Activated CD8-positive, alpha-beta memory T cell treated with anti-CD3 and anti-CD28 coated beads for 48 hours (primary cell): ENCODE data around the gene VAT1L.

ENCODE experiments used
- DNase-seq, 3 experiments: peaks; one replicate each; pipeline ENCODE4 v3.0.0-alpha.2; 2020; ENCODE audit warnings: low read depth in 2 of 3, low spot score in 2 of 3

The VAT1L gene, protein sequence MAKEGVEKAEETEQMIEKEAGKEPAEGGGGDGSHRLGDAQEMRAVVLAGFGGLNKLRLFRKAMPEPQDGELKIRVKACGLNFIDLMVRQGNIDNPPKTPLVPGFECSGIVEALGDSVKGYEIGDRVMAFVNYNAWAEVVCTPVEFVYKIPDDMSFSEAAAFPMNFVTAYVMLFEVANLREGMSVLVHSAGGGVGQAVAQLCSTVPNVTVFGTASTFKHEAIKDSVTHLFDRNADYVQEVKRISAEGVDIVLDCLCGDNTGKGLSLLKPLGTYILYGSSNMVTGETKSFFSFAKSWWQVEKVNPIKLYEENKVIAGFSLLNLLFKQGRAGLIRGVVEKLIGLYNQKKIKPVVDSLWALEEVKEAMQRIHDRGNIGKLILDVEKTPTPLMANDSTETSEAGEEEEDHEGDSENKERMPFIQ

DNA sequence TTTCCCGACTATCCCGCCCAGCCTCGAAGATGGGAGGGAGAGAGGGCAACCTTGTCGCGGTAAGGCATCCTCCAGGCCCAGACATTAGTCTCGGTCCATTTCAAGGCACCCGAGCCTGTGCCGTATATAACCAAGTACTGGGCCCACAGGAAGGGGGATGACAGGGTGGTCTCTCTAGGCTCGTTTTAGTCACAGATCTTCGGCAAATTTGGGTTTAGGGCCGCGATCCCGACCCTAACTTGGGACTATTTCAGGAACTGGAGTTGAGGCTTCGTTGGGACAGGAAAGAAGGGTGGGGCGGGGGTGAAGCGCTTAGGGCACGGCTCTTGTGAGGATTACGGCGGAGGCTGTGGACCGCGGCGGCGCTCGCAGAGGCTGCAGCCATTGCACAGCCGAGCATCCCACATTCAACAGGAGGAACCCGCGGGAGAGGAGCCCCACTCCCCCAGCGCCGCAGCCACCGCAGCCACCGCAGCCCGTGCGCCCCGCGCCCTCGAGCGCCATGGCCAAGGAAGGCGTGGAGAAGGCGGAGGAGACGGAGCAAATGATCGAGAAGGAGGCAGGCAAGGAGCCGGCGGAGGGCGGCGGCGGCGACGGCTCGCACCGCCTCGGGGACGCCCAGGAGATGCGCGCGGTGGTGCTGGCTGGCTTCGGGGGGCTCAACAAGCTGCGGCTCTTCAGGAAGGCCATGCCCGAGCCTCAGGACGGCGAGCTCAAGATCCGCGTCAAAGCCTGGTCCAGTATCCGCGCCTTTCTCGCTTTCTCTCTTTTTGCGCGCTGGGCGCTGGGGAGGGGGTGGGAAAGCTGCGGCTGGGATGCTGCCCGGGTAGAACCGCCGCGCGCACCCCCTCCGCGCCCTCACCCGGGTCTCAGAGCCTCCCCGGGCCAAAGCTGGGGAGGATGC, at the start of gene VAT1L:
Gene VAT1L, plus strand, starts transcription at position 384 of the 904 bp plus-strand sequence. Its CDS starts 119 bp downstream, at position 503.
- peak in 1 of 3 experiments; percentile 6 for DNase-seq

DNA sequence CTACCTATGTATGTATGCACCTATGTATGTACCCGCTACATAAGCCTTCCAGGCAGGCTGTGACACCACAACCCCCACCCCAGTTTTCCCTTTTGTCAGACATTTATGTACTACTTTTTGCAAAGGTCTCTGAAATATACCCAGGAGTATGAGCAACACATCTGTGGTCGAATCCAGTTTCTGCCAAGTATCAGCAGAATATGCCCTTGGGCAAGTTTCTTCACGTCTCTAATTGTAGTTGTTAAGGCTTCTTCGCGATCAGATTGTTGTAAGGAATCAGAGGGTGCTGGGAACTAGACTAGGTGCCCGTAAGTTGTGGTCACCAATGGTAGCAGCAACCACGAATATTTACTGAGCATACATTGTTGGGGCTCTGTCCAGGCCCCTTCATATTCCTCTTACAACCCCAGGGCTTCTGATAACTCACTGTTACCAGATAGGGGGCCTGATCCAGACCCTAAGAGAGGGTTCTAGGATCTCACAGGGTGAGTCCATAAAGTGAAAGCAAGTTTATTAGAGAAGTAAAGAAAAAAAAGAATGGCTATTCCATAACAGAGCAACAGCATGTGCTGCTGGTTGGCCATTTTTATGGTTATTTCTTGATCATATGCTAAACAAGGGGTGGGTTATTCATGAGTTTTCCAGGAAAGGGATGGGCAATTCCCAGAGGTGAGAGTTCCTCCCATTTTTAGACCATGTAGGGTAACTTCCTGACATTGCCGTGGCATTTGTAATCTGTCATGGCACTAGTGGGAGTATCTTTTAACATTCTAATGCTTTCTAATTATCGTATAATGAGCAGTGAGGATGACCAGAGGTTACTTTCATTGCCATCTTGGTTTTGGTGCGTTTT, 49.4 kb upstream of the VAT1L start:
- DNase-seq = no peak

DNA sequence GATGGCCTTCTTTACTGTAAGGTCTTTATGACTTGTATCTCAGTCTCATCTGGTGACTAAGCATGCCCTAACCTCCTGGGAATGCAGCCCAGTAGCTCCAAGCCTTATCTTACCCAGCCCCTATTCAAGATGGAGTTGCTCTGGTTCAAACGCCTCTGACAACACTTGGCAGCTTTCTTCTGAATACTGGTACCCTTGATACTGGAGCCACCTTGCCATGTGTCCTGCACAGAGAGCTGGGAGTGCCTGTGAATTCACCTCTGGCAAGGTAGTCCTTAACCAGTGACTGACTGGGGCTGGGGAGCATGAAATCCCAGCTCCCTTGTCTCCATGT, 48.8 kb upstream of the VAT1L start:
- DNase-seq = no peak

DNA sequence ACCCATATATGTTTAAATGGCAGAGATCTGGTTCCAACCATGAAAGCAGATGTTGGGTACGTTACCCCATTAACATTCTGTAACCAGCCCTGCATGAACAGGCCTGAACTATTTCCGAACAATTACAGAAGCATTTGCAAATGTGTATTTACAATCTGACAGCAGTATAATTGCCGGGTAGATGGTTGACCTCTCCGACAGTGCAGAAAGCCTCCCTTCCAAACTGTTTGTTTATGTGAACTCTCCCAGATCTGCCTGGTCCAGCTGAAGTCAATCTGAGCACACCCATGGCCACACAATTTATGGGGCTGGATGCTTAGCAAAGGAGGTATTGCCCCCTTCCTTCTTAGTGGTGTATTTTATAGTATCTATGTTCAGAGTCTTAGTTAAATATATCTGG, 44.2 kb upstream of the VAT1L start:
- DNase-seq = no peak

DNA sequence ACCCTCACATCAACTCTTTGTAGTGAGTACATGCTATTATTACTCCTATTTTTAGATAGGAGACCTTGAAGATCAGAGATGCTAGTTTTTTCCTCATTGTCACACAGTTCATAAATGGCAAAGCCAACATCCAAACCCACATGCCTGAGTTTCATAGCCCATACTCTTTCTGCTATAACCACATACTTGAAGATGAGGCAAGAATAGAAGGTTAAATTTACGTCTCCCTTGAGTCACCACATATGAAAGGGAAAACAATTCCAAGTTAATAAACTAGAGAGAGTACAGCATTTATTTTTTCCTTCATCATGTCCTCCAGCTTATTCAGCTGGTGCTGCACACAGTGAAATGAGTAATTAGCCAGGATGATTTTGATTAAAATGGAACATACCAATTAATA, 42.4 kb upstream of the VAT1L start:
- no peak for DNase-seq

DNA sequence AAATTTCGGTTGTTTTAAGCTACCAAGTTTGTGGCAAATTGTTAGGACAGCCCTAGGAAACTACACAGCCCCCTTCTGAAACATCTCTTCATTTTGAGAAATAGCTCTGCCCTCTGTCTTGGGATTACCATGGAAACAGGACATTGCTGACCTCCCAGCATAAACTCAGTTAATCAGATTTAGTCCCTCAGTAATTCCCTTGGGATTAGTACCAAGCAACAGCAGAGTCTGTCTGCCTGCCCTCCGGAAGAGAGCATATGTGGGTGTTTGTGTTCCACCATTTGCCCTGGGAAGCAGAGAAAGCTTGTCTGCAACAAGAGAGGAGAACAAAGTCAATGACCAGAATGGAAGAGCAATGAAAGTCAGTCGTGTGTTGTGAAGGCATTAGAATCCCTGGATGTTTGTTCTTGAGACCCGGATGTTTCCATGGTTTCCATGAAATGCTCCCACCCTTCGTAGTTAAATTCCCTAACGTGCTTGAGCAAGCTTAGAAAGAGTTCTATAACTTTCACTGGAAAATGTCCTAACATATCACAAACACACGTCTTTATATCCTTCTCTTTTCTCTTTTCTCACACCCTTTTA, 39.9 kb upstream of the VAT1L start:
- no peak for DNase-seq

DNA sequence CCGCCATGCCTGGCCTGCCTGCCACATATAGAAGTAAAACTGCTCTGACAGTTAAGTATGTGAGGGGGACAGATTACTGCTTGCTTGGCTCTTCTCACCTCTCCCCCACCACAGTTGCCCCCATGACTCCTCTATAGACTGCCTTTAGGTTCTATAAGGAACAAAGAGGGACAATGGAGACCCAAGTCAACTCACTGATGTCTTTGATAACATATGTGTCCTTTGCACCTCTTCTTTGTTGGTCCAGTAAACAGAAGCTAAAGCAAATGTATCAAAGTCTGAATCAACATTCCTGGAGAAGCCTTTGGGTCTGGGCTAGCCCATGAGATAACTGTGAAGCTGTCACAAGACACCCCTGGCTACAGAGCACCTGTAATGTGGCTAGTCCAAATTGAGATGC, 38.9 kb upstream of the VAT1L start:
- no peak for DNase-seq

DNA sequence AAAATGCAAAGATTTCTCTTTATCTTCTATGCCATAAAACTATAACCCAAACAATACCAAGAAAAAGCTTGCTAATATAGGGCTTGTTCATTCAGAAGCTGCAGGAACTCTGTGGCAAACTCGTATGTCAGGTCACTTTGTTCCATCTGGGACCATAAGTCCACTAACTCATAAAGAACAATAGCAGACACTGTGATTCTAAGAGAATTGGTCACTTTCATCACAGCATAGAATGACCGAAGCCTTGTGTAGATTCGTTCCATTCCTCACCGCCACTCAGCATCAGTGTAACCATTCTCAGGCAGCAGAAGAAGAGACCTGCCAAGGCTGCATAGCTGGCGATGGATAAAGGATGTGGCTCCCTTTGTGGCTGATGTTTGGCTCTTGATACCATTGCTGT, 30.3 kb upstream of the VAT1L start:
- no peak for DNase-seq

DNA sequence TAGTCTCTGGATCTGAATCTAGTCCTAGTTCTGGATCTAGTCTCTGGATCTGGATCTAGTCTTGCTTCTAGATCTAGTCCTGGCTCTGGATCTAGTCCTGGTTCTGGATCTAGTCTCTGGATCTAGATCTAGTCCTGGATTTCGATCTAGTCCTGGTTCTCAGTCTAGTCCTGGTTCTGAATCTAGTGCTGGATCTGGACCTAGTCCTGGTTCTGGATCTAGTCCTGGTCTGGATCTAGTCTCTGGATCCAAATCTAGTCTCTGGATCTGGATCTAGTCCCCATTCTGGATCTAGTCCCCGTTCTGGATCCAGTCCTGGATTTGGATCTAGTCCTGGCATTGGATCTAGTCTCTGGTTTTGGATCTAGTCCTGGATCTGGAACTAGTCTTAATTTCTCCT, 29.9 kb upstream of the VAT1L start:
- no peak for DNase-seq

DNA sequence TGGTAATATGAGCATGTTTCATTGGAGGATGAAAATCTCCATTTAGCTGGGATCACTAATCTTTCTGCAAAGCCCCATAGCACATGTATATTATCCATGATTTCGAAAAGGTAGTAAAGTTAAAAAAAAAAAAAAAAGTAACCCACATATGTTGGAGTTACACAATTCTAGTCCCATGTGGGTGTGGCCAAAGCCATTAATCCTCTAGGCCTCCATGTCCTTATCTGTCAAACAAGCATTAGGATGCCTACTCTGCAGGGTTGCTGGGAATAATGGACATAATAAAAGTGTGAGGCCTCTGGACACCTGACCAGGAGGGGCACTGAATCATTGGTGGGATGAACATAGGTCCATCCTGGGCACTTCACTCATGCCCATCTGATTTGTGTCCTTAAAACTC, 29.2 kb upstream of the VAT1L start:
- no peak for DNase-seq

DNA sequence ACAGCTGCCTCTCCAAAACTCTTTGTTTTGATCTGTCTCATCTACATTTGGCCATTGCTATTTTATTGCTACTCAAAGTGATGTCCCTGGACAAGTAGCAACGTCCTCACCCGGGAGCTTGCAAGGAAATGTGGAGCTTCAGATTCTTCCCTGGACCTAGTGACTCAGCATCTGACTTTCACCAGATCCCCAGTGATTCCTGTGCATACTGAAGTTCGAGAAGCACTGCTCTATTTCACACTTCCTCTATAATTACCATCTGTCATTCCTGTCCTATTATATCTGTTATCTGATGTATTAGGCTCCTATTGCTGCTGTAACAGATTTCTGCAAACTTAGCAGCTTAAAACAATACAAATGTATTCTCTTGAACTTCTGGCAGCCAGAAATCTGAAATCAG, 28.5 kb upstream of the VAT1L start:
- no peak for DNase-seq

DNA sequence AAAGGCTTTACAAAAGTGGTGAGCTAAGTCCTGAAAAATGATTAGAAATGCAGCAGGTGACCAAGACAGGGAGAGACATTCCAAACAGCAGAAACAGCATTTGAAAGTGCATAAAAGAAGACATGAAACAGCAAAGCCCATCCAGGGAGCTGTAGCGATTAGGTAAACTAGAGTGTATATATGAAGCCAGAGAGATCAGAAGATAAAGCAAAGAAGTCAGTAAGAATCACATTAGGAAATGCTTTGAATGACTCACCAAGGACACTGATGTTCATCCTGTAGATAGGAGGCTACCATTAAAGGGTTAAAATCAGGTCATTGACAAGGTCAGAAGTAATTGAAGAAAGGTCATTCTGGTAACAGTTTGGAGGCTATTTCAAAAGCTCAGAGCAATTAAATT, 27.6 kb upstream of the VAT1L start:
- DNase-seq = no peak

DNA sequence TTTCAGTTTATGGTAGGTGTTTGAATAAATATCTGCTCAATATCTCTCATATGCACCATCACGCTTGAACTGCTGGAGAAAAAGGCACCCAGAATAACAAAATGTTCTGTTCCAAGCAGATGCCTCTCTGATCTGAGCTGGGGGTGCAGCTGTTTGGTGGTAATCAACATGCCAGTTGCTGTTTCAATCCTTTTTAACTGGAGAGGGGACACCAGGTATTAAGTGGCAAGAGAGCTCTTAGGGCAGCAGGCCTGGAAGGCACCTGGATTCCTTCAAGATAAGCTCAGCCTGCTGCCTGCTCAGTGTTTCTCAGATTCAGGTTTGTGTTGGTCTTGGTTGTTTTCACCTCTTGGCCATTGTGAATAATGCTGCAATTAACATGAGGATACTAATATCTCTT, 27.2 kb upstream of the VAT1L start:
- no peak for DNase-seq

DNA sequence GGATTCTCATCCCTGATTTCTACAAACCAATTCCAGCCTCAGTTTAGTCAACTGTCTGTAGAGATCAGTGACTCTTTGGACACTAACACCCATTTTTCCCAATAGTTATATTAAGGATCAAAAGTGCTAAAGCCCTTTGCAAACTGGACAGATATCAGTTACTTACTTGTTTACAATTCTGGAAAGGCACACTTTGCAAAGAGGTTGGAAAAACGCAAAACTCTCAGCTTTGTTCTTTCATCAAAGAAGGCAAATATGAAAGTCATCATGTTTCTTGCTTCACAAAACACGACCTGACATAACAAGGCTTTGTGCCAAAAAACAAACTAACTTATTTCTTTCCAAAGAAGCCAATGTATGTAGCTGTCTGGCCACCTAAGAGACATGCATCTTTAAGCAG, 26.1 kb upstream of the VAT1L start:
- DNase-seq = no peak

DNA sequence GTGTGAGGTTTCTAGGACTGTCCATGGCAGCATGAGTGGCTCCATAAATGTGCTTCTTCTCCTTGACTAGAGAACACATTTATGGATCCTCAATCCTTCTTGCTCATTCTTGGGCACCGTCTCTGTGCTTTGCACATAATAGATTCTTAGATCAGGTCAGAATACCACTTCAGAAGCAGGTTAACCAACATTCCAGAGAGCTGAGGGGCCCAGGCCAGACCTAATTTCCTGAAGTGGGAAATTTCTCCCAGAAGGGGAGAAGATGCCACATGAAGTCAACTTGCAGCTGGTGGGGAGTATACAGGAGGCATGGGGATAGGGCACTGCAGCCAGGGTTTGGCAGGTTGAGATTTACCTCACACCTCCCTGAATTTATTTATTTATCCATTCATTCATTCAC, 24.4 kb upstream of the VAT1L start:
- no peak for DNase-seq

DNA sequence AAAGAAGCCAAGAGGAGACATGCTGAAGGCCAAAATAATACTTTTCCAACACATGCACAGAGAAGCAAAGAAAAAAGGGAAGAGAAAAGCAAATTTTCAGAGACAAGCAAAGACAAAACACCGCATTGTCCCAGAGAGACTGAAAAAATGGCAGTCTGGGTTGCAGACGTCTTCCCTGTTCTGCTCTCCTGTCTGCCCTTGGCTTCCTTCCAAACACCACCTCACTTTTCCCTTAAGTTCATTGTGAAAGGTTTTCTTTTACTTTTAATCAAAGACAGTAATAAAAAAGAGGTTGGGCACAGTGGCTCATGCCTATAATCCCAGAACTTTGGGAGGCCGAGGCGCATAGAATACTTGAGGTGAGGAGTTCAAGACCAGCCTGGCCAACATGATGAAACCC, 21.2 kb upstream of the VAT1L start:
- no peak for DNase-seq

DNA sequence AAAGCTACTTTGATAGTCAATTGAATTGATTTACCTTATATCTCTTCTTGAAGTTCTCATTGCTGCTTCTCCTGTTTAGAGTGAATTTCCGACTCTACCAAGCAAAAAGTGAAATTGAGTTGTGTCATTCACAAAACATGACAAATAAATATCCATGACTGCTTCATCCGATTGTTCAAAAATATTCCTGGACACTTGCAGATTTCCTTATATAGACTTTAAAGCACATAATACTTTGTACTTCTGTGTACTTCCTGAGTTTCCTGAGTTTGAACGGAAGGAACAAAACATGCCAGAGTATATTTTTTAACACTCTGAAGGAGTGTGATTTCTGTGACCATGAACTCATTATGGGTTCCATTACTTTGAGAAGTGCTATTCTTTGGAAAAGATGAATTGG, 20.5 kb upstream of the VAT1L start:
- DNase-seq = no peak

DNA sequence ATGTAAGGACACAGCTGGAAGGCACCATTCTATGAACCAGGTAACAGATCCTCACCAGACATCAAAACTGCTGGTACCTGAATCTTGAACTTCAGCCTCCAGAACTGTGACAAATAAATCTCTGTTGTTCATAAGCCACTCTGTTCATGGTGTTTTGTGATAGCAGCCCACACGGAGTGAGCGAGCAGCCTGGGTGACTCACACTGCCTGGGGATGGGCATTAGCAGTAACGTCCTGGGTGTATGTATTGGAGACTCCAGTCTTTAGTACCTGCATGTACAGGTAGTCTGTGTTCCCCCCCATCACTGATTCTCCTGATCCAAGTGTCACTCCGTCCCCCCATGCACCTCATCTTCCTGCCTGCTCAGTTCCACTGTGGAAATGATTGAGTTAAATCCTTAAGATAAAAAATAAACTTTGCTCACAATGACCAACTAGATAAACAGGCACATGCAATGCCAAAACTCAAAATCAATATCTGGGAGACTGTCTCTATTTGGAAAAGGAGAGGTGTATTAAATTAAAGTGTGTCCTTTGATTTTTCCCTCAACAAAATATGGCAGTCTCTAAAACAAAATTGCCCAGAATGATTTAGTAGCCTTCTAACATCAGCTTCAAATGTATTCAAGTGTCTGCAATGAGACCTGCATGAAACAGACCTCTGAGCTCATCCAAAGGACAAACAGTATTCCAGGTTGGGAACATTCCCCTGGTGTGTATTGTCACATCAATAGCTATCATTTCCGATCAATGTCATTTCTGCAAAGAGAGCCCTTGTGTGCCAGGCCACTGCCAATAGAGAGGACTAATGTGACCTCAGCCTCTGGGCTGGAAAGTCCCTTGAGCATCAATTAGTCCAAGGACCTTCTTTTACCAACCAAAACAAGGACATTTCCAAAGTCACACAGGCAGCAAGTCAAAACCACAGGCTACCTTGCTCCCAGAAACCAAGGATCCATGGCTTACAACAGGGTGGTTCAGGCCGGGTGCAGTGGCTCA, 12.2 kb upstream of the VAT1L start:
- no peak for DNase-seq

DNA sequence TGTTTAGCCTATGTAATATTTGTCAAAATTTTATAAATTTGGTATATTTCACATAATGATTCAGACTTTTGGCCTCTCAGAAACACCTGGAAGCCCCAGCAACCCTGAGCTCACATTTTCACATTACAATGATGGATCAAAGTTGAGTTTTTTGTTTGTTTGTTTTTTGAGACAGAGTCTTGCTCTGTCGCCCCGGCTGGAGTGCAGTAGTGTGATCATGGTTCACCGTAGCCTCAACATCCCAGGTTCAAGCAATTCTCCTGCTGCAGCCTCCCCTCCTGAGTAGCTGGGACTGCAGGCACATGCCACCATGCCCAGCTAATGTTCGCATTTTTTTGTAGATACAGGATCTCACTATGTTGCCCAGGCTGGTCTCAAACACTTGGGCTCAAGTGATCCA, 10.6 kb upstream of the VAT1L start:
- no peak for DNase-seq

DNA sequence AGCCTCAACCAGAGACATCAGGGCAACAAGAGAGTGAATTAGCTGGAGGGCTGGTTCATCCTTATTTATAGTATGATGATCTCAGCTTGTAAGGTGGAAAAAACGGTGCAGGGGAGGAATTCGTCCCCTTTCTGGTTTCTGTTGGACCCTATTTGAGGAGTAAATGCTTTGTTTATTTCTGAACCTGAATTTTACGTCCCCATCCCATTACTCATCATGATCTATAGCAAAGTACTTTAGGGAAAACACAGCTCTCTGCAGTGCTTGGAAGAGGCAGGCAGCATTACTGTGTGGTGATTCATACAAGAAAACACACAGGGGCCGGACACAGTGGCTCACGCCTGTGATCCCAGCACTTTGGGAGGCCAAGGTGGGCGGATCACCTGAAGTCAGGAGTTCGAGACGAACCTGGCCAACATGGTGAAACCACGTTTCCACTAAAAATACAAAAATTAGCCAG, 8.0 kb upstream of the VAT1L start:
- DNase-seq = no peak
